ENCODE results near the gene LRRC57.

Gene LRRC57

DNA sequence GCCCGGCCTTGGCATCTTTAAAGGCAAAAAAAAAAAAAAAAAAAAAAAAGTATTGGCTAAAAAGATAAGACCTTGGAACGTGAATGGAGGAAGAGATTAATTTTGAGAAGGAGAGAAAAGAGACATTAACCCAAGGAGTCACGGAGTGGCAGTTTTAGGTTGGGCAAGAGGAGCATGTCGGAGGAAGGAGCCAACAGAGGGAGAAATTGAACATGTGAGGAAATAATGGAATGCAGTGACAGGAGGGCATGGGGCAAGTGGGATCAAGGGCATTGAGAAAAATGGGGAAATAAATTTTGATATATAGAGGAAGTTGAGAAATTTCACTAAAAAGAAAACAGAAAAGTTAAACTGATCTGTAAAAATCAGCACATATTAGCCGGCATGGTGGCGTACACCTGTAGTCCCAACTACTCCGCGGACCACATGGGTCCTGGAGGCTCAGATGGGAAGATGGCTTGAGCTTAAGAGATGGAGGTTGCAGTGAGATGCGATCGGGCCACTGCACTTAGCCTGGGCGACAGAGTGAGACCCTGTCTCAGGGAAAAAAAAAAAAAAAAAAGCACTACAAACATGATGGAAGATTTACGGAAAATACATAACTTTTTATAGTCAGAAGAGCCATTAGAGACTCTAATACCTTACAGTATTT is 1.3 kb upstream of the LRRC57 start:
- DNase-seq = no peak

GRCh38 chr15:42549032-42549491 is 469 bp upstream of the LRRC57 start:
- no peak for DNase-seq

DNA sequence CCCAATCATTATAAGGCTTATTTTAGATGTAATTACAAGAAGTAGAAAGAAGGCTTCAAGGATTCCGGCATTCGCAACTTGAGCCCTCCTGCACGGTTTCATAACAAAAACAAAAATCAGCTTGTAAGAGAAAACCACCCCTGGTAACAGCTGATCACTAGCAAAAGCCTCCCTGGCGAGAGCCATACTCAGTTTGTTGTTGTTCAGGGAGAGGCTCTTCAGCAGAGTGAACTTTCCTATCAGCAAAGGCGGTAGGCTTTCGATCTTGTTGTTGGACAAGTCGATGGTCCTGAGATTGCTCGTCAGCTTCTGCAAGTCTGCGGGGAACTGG is 710 bp downstream of the LRRC57 start:
- DNase-seq = no peak

- no peak for DNase-seq
Measured at GRCh38 chr15:42544853-42545629, 3.6 kb downstream of the LRRC57 start.

GRCh38 chr15:42533246-42533645 is 15.3 kb downstream of the LRRC57 start:
- DNase-seq = no peak

DNA sequence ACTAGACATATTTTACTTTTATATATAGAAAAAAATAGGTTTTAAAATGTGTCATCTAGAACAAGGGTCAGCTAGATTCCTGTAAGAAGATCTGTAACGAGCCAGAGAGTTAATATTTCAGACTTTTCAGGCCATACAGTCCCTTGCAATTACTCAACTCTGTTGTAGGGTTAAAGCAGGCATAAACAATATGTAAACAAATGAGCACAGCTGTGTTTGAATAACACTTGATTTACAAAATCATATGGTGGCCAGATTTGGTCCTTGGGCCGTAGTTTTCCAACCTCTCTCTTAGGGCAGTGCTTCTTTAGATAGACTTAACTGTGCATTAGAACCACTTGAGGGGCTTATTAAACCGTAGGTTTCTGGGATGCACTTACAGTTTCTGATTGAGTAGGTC is 19.6 kb downstream of the LRRC57 start:
- no peak for DNase-seq

- DNase-seq = no peak
Measured at GRCh38 chr15:42523331-42523730, 25.3 kb downstream of the LRRC57 start.

DNA sequence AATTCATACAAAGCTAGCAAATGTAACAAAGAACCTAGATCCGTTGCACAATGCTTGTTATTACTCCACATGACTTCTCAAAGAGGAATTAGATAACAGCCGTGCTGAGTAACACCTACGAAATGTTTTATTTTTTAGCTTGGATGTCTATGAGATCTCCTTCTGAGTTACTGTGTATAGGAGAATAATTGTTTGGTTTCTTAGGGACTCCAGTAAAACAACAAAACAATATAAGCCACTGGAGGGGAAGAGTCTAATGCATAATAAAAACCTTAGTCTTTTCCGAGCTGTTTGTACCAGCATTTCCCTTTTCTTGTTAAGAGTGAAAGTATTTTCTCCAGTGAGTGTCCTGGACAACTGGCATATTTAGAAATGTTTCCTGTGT is 37.6 kb downstream of the LRRC57 start:
- no peak for DNase-seq

DNA sequence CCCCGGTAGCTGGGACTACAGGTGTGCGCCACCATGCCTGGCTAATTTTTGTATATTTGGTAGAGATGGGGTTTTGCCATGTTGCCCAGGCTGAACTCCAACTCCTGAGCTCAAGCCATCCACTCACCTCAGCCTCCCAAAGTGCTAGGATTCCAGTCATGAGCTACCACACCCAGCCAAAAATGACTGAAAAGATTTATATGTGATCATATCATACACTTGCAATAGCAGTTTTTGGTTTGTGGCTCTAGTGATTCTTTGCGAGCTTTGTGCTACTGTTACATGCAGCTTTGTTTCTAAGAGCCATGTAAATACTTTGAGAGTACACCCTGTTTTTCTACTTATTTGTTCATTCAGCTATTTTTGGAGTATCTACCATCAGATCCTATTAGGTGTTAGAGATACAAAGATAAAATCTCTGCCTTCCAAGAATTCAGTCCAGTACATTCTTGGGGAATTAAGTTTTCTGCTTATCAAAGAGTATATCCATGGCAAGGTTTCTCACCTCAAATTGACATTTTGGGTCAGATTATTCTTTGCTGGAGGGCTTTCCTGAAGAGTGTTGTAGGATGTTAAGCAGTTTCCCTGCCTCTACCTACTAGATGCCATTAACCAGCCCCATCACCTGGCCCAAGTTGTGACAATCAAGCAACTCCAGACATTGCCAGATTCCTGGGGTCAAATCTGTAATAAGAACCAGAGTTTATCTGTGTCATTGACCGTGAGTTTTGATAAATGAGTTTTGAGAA is 38.2 kb downstream of the LRRC57 start:
- DNase-seq = no peak

GRCh38 chr15:42508263-42508690 is 40.3 kb downstream of the LRRC57 start:
- no peak for DNase-seq

DNA sequence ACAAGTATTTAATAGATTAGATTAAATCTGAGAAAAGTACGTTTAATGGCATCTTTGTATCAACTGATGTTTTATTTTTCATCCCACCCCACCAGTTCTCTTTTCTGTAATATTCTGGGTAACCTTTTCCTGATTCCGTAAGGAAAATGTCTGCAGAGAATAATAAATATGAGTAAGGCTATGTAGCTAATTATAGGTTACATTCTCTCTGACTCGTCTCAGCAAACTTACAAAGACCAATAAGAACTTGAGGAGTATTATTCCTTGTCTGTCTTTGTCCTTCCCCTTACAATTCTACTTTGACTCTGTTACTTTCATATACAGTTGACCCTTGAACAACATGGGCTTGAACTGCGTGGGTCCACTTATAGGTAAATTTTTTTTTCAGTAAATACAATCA is 41.1 kb downstream of the LRRC57 start:
- DNase-seq = no peak

GRCh38 chr15:42504631-42505030 is 44.0 kb downstream of the LRRC57 start:
- no peak for DNase-seq

DNA sequence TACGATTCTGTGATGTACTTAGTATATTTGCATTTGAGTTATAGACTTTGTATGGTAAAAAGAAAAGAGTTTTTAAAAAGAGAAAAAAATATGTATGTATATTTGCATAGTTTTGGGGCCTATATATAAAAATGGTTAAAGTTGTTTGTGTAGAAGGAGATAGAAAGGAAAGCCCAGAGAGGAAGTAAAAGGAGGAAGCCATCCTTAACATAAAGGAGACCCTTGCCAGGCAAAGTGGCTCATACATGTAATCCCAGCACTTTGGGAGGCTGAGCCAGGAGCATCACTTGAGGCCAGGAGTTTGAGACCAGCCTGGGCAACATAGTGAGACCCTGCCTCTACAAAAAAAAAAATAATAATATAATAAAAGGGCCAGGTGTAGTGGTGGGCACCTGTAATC is 44.8 kb downstream of the LRRC57 start:
- no peak for DNase-seq

GRCh38 chr15:42502477-42502876 is 46.1 kb downstream of the LRRC57 start:
- no peak for DNase-seq

DNA sequence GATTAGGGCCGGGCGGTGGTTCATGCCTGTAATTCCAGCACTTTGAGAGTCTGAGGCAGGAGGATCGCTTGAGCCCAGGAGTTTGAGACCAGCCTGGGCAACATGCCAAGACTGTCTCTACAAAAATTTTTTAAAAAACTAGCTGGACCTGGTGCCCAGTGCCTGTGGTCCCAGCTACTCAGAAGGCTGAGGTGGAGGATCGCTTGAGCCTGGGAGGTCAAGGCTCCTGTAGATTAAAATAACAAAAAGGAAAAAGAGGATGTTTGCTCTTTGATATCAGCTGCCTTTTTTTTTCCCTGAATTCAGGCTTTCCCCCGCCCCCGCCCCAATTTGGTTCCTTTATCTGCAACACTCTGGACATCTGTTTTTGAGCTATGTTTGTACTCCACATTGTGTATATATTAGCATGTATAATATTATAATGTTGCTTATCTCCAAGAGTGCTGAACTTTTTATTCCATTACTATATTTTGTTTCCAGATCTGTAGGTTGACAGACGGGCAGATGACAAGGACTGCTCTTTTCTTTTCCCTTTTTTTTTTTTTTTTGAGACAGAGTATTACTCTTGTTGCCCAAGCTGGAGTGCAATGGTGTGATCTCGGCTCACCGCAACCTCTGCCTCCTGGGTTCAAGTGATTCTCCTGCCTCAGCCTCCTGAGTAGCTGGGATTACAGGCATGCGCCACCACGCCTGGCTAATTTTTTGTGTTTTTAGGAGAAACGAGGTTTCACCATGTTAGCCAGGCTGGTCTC is 48.6 kb downstream of the LRRC57 start:
- no peak for DNase-seq

GRCh38 chr15:42498212-42499068 is 50.2 kb downstream of the LRRC57 start:
- no peak for DNase-seq

DNA sequence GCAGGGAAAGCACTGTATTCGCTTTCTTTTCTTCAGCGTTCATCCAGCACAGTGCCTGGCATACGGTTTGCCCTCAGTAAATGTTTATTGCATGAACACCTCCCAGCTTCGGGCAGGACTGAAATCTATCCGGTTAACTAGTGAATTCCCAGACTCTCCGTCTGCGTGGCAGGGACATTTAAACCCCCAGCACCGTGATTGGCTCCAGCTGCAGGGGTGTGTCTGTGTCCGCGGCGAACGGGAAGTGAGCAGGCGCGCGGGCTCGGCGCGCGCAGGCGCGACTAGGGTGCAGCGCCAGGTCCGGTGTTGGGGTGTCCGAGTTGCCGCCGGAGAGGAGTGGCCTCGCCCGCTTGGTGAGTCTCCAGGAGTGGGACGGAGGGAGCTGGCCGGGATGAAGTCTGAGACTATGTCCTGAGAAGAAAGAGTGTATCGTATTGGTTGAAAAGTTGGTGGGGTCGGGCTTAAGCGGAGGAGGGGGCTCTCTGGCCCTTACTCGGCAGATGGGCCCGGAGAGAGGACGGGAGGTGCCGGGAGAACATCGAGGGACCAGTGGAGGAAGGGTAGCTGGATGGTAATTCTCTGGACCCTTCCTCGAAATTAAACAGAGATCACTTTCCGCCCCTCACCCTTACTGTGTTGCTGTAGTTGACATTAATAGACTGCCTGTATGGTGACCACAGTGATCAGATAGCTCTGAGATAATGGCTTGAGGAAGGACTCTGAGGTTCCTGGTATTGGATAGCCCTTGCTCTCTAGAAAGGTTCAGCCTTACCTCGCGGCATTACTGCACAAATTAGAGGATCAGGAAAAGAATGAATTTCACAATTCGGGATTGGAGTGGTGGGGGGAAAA is 53.0 kb downstream of the LRRC57 start, which contains the start of gene SNAP23:
Gene SNAP23 (plus strand): TSS at position 274 of the 852 bp plus-strand sequence. CDS start 16,213 bp downstream, outside the sequence.
- peak; percentile 74 for DNase-seq

DNA sequence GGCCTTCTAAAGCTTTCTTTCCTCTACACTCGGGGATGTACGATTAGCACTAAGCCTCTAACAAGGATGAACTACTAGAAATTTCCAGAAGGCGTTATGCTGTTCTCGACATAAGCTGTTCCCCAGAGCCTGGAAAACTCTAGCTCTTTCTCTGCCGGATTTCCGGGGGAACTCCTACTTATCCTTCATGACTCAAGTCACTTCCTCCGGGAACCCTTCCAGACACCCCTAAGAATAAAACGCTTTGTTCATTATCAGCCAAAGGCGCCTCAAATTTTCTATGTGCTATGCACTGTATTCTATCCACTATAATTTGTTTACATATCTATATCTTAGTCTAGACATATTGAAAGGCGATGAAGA is 53.6 kb downstream of the LRRC57 start:
- no peak for DNase-seq

GRCh38 chr15:42493679-42494078 is 54.9 kb downstream of the LRRC57 start:
- no peak for DNase-seq

DNA sequence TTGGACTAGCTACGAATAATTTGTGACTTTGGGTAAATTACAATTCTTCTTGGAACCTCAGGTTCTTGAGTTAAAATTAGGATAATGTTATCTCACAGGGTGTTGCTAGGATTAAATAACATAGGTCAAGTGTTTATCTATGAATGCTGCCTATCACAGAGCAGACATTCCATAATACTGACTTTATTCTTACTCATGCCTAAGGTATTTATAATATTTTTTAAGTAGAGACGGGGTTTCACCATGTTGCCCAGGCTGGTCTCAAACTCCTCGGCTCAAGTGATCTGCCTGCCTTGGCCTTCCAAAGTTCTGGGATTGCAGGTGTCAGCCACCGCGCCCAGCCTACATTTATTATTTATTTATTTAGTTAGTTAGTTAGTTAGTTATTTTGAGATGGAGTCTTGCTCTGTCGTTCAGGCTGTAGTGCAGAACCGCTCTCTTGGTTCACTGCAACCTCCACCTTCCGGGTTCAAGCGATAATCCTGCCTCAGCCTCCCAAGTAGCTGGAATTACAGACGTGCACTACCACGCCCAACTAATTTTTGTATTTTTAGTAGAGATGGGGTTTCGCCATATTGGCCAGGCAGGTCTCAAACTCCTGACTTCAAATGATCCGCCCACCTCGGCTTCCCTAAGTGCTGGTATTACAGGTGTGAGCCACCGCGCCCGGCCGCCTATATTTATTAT is 56.9 kb downstream of the LRRC57 start:
- DNase-seq = no peak

Measured in NCI-H1048 (cell line).